Right lung (tissue), 10 donors: ENCODE results near the gene HYCC1. TPM values are rescaled to one million over a fixed set of nuclear protein-coding genes. Genes with fewer than 3 reads are reported as not detected.
"Not testable (repeated sequence)": the region's sequence is repeated elsewhere in the genome, so short reads cannot be mapped to it uniquely, and the experiment has no call there.

Experiments used
- DNase-seq, 2 donors: peaks; one replicate each; pipeline ENCODE4 v3.0.0-alpha.2; 2013
- long read RNA-seq, 8 donors: transcript quantifications; one replicate each; lab custom pipeline, GENCODE V29; 2026
- polyA plus RNA-seq, 5 donors: library from polyadenylated mRNA; unstranded; fragments of 120-200 nt; gene quantifications; one replicate each; pipeline versions ENCODE4 v1.2.1 to v1.2.3, GENCODE V29; 2013; ENCODE audit warnings: inconsistent platforms in 1 of 5, low replicate concordance in 1 of 5; ENCODE audit not compliant: insufficient read length in 5 of 5, insufficient read depth in 1 of 5

Gene HYCC1
- 10 to 100 TPM; 29.0 to 54.8 (median 42.4) TPM for polyA plus RNA-seq
- long read RNA-seq, donor 1, transcript FAM126A-201 (4 exons, 616 nt), result major isoform, 7 of 9 reads
- long read RNA-seq, donor 1, partial matches to known transcripts, result 0 of 9 reads
- long read RNA-seq, donor 1, other reads (novel, unspliced or antisense), result 0 of 9 reads
- long read RNA-seq, donor 2, transcript FAM126A-201 (4 exons, 616 nt), result major isoform, 6 of 9 reads
- long read RNA-seq, donor 2, partial matches to known transcripts, result 0 of 9 reads
- long read RNA-seq, donor 2, other reads (novel, unspliced or antisense), result 0 of 9 reads
- long read RNA-seq, donor 3, full-length matches to known transcripts, result 7 of 7 reads
- long read RNA-seq, donor 3, partial matches to known transcripts, result 0 of 7 reads
- long read RNA-seq, donor 3, other reads (novel, unspliced or antisense), result 0 of 7 reads
- long read RNA-seq, donor 4, partial matches to known transcripts, result 0 of 5 reads
- long read RNA-seq, donor 4, other reads (novel, unspliced or antisense), result 0 of 5 reads
- long read RNA-seq, donor 5, transcript FAM126A-201 (4 exons, 616 nt), result major isoform, 13 of 24 reads
- long read RNA-seq, donor 5, partial matches to known transcripts, result 6 of 24 reads
- long read RNA-seq, donor 5, other reads (novel, unspliced or antisense), result 0 of 24 reads
- long read RNA-seq, donor 6, transcript FAM126A-201 (4 exons, 616 nt), result major isoform, 7 of 10 reads
- long read RNA-seq, donor 6, partial matches to known transcripts, result 0 of 10 reads
- long read RNA-seq, donor 6, other reads (novel, unspliced or antisense), result 0 of 10 reads
- long read RNA-seq, donor 7, transcript FAM126A-202 (12 exons, 3,130 nt), result minor isoform, 8 of 30 reads
- long read RNA-seq, donor 7, transcript FAM126A-201 (4 exons, 616 nt), result major isoform, 9 of 30 reads
- long read RNA-seq, donor 7, partial matches to known transcripts, result 13 of 30 reads
- long read RNA-seq, donor 7, other reads (novel, unspliced or antisense), result 0 of 30 reads
- long read RNA-seq, donor 8, partial matches to known transcripts, result 0 of 5 reads
- long read RNA-seq, donor 8, other reads (novel, unspliced or antisense), result 0 of 5 reads

DNA sequence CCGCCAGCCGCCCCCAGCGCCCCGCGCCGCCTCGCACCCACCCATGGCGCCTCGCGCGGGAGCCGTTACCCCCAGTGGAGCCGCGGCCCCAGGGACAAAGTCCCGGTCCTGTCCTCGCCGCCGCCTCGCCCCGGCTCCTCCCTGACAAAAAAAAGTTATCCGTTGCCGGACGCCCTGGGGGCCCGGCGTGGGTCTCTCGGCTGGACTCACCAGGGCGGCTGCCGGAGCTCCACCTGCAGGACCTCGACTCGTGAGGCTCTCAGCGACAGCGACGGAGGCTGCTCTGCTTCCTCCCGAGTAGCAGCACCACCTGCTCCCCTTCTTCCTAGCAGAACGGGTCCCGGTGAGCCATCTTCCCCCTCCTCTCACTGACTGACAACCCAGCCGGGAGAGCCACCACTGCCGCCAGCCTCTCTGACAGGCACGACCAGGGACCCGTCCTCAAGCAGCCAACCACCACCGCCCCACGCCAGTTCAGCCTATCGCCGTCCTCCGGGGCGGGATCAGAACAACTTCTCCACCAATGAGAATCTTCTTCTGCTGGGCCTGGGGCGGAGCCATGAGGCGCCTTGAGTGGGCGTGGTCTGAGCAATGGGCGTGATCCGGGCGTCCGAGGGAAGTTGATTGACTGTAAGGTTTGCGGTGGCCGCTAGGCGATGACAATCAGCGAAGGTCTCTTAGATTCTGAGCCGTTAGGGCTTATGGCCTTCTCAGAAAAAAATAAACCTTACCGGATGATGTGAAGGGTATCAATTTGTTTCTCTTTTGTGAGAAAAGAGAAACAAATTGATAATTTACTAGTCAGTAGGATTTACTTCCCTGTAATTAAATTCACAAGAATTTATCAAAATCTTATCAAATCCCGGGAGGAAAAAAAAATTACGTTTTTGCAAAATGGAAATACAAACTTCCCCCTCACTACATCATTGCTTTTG, at the start of gene HYCC1:
TSS of gene HYCC1 (minus strand) at position 416 of the 935 bp plus-strand sequence. CDS start 23,019 bp downstream, outside the sequence.
- DNase-seq, result peak; percentile 97 to 98

- no peak for DNase-seq
Observed at GRCh38 chr7:23062452-23062851, 48.5 kb upstream of the HYCC1 start.

DNA sequence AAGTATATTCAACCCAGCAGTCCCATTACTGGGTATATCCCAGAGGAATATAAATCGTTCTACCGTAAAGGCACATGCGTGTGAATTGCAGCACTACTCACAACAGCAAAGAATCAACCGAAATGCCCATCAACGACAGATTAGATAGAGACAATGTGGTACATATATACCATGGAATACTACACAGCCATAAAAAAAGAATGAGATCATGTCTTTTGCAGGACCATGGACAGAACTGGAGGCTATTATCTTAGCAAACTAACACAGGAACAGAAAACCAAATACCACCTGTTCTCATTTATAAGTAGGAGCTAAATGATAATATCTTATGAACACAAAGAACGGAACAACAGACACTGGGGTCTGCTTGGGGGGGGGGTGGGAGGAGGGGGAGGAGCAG, 47.4 kb upstream of the HYCC1 start:
- DNase-seq, result no peak

DNA sequence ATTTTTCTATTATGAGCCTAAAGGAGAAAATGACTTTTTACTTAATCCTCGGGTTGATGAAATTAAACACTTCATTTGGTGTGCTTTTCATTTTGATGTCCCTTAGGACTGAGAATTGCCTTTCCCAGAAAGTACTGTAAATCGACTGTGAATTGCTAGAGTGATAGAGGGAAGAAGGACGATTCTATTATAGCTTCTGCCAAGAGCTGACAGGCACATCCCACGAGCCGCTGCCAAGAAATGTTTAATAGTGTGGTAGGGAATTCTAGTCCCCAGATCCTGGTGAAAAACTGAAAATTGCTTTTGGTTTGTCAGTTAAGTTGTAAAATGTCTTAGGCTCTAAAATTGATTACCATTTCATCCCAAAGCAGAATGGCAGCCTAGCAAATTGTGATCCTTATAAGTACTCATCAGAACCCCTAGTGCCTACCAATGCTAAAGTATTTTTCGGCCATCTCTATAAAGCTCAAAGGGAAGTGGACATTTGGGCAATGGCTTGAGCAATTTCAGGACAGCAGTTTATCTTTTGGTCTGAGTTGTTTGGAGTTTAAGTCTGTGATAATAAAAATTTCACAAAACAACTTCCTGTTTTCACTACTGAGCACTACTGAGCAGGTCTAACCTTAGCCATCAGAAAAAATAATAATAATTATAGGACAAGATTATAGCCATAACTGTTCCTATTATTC, 44.6 kb upstream of the HYCC1 start:
- DNase-seq, result peak; percentile 67 to 73

DNA sequence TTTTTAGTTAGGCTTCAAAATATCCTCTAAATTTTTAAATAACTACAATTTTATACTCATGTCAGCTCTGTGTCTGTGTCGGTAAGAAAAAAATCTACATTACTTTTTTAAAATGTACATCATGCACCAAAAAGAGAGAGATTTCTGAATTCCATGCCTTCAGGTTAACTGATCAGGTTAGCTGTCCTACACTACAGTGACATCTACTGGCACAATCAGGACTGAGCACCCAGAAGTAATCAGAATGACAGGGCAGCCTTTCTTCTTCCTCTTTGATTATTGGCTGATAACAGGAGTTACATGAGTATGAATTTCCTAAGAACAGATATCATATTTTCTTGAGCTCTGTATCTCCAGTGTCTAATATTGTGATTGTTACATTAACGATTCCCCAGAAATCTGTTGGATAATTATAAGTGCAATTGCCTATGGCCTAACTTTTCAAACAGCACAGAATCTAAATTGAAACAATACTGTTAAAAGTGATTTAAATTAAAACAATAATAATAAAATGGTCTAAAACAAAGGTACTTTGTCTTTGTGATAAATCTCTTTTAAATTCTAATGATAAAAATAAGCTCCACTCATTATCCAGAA, 41.8 kb upstream of the HYCC1 start:
- peak in 1 of 2 donors; percentile 52 for DNase-seq

GRCh38 chr7:23051124-23051485, 37.2 kb upstream of the HYCC1 start:
- not testable (repeated sequence) for DNase-seq

DNA sequence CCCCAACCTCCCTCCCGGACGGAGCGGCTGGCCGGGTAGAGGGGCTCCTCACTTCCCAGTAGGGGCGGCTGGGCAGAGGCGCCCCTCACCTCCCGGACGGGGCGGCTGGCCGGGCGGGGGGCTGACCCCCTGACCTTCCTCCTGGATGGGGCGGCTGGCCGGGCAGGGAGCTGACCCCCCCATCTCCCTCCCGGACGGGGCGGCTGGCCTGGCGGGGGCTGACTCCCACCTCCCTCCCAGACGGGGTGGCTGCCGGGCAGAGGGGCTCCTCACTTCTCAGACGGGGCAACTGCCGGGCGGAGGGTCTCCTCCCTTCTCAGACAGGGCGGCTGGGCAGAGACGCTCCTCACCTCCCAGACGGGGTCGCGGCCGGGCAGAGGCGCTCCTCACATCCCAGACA, 32.4 kb upstream of the HYCC1 start:
- DNase-seq, result not testable (repeated sequence)

GRCh38 chr7:23045086-23045485, 31.2 kb upstream of the HYCC1 start:
- not testable (repeated sequence) for DNase-seq

DNA sequence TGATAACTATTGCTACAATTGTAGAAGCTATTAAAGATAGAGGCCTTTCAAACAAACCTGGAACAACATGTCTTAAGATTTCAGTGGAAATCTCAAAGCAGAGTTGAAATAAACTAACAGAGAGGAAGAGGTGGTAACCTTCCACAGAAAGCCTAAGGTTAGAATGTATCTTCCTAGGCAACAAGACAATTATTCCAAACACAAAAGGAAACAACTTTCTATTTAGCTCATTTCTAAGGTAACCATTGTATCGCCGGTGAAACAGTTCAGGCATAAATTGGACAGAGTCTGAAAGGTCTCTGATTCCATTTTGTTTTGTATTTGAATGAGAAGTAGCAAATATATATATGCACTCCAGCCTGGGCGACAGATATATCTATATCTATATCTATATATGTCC, 30.7 kb upstream of the HYCC1 start:
- DNase-seq, result no peak

DNA sequence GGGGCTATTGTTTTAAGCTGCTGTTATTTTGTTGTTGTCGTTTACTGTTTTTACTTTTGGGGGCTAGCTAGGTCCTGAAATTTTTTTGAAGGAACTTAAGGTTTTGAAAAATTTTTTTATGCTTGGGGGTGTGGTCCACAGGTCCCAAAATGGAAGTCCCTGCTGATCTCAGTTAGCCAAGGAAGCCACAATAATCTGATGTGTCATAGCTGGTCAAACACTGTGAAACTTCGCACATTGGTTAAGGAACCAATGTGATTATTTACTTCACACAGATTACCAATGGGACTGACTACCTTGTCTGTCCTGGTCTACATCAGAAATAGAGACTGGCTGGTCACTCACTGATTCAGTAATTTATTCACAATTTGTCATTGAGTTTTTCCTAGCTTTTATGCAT, 29.5 kb upstream of the HYCC1 start:
- DNase-seq, result no peak

- not testable (repeated sequence) for DNase-seq
Observed at GRCh38 chr7:23039674-23040073, 25.7 kb upstream of the HYCC1 start.

- DNase-seq, result not testable (repeated sequence)
Observed at GRCh38 chr7:23035542-23036371, 21.8 kb upstream of the HYCC1 start.

DNA sequence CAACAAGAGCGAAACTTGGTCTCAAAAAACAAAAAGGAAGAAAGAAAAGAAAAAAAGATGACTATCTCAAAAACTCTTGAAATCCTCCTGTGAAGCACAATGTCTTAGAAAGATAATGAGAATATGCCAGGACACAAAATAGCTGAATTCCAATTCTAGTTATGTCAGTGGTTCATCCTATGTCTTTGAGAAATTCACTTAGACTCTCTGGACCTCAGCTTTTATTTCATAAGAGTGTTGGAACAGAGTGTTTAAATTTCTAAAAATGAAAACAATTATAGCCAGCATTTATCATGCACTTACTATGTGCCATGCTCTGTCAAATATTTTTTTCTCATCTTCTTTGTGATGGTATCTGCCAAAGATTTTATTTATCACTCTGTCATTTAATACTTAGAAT, 13.3 kb upstream of the HYCC1 start:
- DNase-seq, result no peak

DNA sequence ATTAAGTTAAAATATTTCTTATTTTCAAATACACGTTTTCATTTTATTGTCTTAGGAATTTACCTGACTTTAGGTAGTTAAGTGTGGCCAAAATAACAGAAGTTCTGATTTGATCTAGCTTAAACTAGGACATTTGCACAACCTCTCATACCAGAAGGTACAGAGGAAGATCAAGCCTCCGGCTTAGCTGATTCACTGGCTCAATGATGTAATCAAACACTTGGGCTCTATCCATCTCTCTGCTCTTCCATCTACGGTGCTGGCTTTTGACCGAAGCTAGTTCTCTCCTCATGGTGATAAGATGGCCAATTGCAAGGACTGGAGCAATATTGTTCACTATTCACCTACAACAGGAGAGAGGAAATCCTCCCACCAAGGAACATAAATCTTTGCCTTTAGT, 12.2 kb upstream of the HYCC1 start:
- DNase-seq, result no peak

DNA sequence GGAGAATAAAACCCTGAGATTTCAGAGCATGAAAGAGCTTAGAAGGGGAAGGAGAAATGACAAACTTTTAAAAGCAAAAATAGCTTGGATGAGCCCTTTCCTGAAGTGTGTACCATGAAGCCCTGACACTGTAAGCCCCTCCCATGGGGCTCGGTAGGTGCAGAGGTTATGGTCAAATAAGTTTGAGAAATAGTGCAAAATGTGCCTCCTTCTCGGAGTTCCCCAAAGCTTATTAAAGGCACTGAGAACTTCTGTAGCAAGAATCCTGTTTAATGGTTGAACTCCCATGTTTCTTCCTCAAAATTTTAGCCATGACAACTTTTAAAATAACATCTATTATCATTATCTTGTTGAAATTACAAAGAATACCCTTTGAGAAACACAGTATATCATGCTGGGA, 10.5 kb upstream of the HYCC1 start:
- DNase-seq, result no peak

DNA sequence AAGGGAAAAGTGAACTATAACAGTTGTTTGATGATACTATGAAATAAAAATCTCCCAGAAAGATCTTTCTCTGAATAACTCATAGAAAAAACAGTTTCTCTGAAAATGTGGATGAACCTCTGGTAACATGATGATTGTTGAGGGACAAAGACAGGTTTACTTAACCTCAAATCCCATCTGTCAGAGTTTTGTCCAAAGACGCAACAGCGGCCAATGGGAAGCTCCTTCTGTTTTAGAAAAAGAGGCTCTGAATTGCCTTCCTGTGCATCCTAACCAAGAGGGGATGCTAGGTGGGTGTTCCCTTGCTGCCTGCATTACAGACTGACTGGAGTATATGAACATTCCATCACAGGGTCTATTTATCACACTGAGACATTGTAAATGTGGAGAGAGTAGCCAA, 8.9 kb upstream of the HYCC1 start:
- peak; percentile 32 to 47 for DNase-seq

- peak; percentile 88 to 93 for DNase-seq
Observed at GRCh38 chr7:23022258-23022769, 8.4 kb upstream of the HYCC1 start.

DNA sequence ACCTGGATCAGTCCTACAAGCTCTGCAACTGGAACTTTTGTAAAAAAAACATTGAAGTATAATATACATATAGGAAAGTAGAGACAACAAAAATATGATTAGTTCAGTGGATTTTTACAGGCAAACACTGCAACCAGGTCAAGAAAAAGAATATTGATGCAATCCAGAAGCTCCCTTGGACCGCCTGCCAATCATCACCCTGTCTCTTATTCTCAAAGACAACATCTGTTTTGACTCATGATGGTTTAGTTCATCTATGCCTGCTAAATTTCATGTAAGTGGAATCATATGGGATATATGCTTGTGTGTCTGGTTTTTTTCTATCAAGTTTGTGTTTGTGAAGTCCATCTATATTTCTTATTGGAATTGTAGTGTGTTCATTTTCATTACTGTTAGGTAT, 7.7 kb upstream of the HYCC1 start:
- no peak for DNase-seq
